HCT116 (cell line): ENCODE results near the gene RPH3AL. TPM values are rescaled to one million over a fixed set of nuclear protein-coding genes. Genes with fewer than 3 reads are reported as not detected.

ENCODE experiments used
- ATAC-seq: fragments of 200-7000 bp; cut with Tn5 transposase; 2 replicates; pipeline ENCODE4 v1.9.1; 2020; ENCODE audit warnings: mild to moderate bottlenecking, moderate library complexity
- BruUV-seq: library from RNA; stranded (reverse); fragments of 400-500 nt; replicated peaks from 2 replicates; lab custom pipeline; 2021; lab: Mats Ljungman, UMichigan
- CTCF ChIA-PET: fragments of 300-600 bp; sonication (Branson Sonifier 250); formaldehyde crosslinking; loops from one replicate; lab custom pipeline; 2021; ENCODE audit warnings: antibody characterized with exemption; lab: Charles Lee
- POLR2A ChIA-PET: fragments of 300-600, 350-600 bp; sonication (Branson Sonifier 250); formaldehyde crosslinking; loops from one replicate; lab custom pipeline; 2021; ENCODE audit warnings: antibody characterized with exemption; lab: Charles Lee
- RAD21 ChIA-PET, 2 experiments: fragments of 300-600 bp; sonication (Branson Sonifier 250); formaldehyde crosslinking; loops; one replicate each; lab custom pipeline; 2023; ENCODE audit warnings: low total read pairs in 2 of 2; ENCODE audit not compliant: uncharacterized antibody in 2 of 2, unreplicated experiment in 2 of 2, low non-redundant PET in 1 of 2; lab: Charles Lee
- DNase-seq: peaks from one replicate; pipeline ENCODE4 v3.0.0-alpha.2; 2010; ENCODE audit warnings: low read depth, low spot score
- H2AFZ ChIP-seq: fragments of 200-600 bp; shearing (Covaris generic), sonication (generic); 2 replicates; pipeline ENCODE4 v1.6.1; 2017; ENCODE audit warnings: low read depth, mixed run types, mixed read lengths, antibody characterized with exemption, low read length; ENCODE audit not compliant: poor library complexity, severe bottlenecking
- H3K27ac ChIP-seq: 2 replicates; pipeline ENCODE4 v1.5.1; 2012; ENCODE audit warnings: low read depth, low read length
- H3K27me3 ChIP-seq: fragments of 200-600 bp; sonication (generic); 2 replicates; pipeline ENCODE4 v1.6.1; 2016; ENCODE audit warnings: mixed run types, low read length, mixed read lengths; ENCODE audit not compliant: insufficient read depth
- H3K36me3 ChIP-seq, 2 experiments: fragments of 200-500 bp in 1 of 2; fragments of 200-600 bp in 1 of 2; sonication (Bioruptor generic) in 1 of 2; sonication (generic) in 1 of 2; 2 replicates each; pipeline versions ENCODE4 v1.5.1 to v1.6.1; 2014 to 2016; ENCODE audit warnings: low read length in 2 of 2, inconsistent platforms in 1 of 2, mixed read lengths in 1 of 2, mixed run types in 1 of 2; ENCODE audit not compliant: insufficient read depth in 2 of 2, control insufficient read depth in 1 of 2
- H3K4me1 ChIP-seq, 2 experiments: fragments of 200-600 bp in 1 of 2; sonication (generic) in 1 of 2; 2 replicates each; pipeline versions ENCODE4 v1.5.1 to v1.6.1; 2012 to 2017; ENCODE audit warnings: low read length in 2 of 2, inconsistent platforms in 1 of 2, mild to moderate bottlenecking in 1 of 2, mixed read lengths in 1 of 2, mixed run types in 1 of 2, moderate library complexity in 1 of 2; ENCODE audit not compliant: insufficient read depth in 2 of 2, control insufficient read depth in 1 of 2
- H3K4me2 ChIP-seq: fragments of 200-600 bp; sonication (generic); 2 replicates; pipeline ENCODE4 v1.6.1; 2017; ENCODE audit warnings: mixed run types, low read length, mixed read lengths
- H3K4me3 ChIP-seq, 2 experiments: fragments of 200-600 bp in 1 of 2; sonication (generic) in 1 of 2; replicated peaks in 1 of 2; 2 replicates each; pipeline ENCODE4 v1.5.1; 2011 to 2016; ENCODE audit warnings: low read length in 2 of 2, control low read depth in 1 of 2, low read depth in 1 of 2, mild to moderate bottlenecking in 1 of 2, mixed read lengths in 1 of 2, mixed run types in 1 of 2
- H3K79me2 ChIP-seq: fragments of 200-600 bp; sonication (generic); 2 replicates; pipeline ENCODE4 v1.6.1; 2017; ENCODE audit warnings: mild to moderate bottlenecking, mixed run types, low read length, moderate library complexity, mixed read lengths; ENCODE audit not compliant: insufficient read depth
- H3K9ac ChIP-seq: fragments of 200-600 bp; sonication (generic); 2 replicates; pipeline ENCODE4 v1.6.1; 2016; ENCODE audit warnings: low read length, mixed read lengths
- H3K9me2 ChIP-seq: fragments of 200-600 bp; sonication (generic), shearing (Covaris generic); 2 replicates; pipeline ENCODE4 v1.6.1; 2017; ENCODE audit warnings: mixed run types, mild to moderate bottlenecking, moderate library complexity; ENCODE audit not compliant: insufficient read depth
- H3K9me3 ChIP-seq, 2 experiments: fragments of 200-500 bp in 1 of 2; fragments of 200-600 bp in 1 of 2; sonication (Bioruptor generic) in 1 of 2; sonication (generic) in 1 of 2; 2 replicates each; pipeline ENCODE4 v1.6.1; 2014 to 2017; ENCODE audit warnings: low read length in 2 of 2, mixed read lengths in 2 of 2, inconsistent platforms in 1 of 2, low read depth in 1 of 2, mild to moderate bottlenecking in 1 of 2, mixed run types in 1 of 2, moderate library complexity in 1 of 2; ENCODE audit not compliant: control insufficient read depth in 1 of 2, insufficient read depth in 1 of 2
- H4K20me1 ChIP-seq: fragments of 200-600 bp; sonication (generic), shearing (Covaris generic); 2 replicates; pipeline ENCODE4 v1.6.1; 2017; ENCODE audit warnings: mixed run types, mild to moderate bottlenecking, moderate library complexity; ENCODE audit not compliant: insufficient read depth
- CBX3 ChIP-seq: IDR thresholded peaks from 2 replicates; pipeline ENCODE4 v1.6.1; 2012; ENCODE audit warnings: low read depth
- CEBPB ChIP-seq: IDR thresholded peaks from 2 replicates; pipeline ENCODE4 v1.6.1; 2012; ENCODE audit warnings: low read depth
- CTCF ChIP-seq, 3 experiments: fragments of 200-600 bp in 1 of 3; sonication (generic) in 1 of 3; IDR thresholded peaks in 2 of 3; conservative IDR thresholded peaks in 1 of 3; 2 replicates each; pipeline ENCODE4 v1.5.1; 2012 to 2017; ENCODE audit warnings: low read depth in 2 of 3, low read length in 2 of 3, antibody characterized with exemption in 1 of 3, borderline replicate concordance in 1 of 3, control low read depth in 1 of 3, mild to moderate bottlenecking in 1 of 3, mixed read lengths in 1 of 3, mixed run types in 1 of 3, moderate library complexity in 1 of 3; ENCODE audit not compliant: insufficient read depth in 1 of 3
- EGR1 ChIP-seq: IDR thresholded peaks from 2 replicates; pipeline ENCODE4 v1.6.1; 2012; ENCODE audit warnings: low read depth
- ELF1 ChIP-seq: IDR thresholded peaks from 2 replicates; pipeline ENCODE4 v1.6.1; 2012; ENCODE audit warnings: low read depth, borderline replicate concordance
- FOSL1 ChIP-seq: IDR thresholded peaks from 2 replicates; pipeline ENCODE4 v1.6.1; 2012; ENCODE audit warnings: low read depth
- JUND ChIP-seq: IDR thresholded peaks from 2 replicates; pipeline ENCODE4 v1.6.1; 2012
- MAX ChIP-seq: IDR thresholded peaks from 2 replicates; pipeline ENCODE4 v1.6.1; 2012
- POLR2AphosphoS5 ChIP-seq: IDR thresholded peaks from 2 replicates; pipeline ENCODE4 v1.6.1; 2011; ENCODE audit warnings: mild to moderate bottlenecking, low read depth, low read length, moderate library complexity
- SIN3A ChIP-seq: IDR thresholded peaks from 2 replicates; pipeline ENCODE4 v1.6.1; 2012; ENCODE audit warnings: low read depth
- SP1 ChIP-seq: IDR thresholded peaks from 2 replicates; pipeline ENCODE4 v1.6.1; 2012; ENCODE audit warnings: low read depth
- YY1 ChIP-seq: IDR thresholded peaks from 2 replicates; pipeline ENCODE4 v1.6.1; 2011; ENCODE audit warnings: low read length, low read depth, moderate library complexity, mild to moderate bottlenecking; ENCODE audit not compliant: insufficient replicate concordance; ENCODE audit errors: extremely low read depth
- ZFX ChIP-seq: fragments of 450-650 bp; IDR thresholded peaks from 2 replicates; pipeline ENCODE4 v1.6.1; 2017
- ZNF274 ChIP-seq: fragments of 200-500 bp; sonication (Bioruptor generic); IDR thresholded peaks from 2 replicates; pipeline ENCODE4 v1.6.1; 2014; ENCODE audit warnings: mild to moderate bottlenecking, low read depth, low read length, inconsistent platforms
- intact Hi-C: fragments of 100-400 bp; cut with micrococcal nuclease; formaldehyde crosslinking; loops from 2 replicates; pipeline ENCODE4 v1.10.0; 2022
- total RNA-seq: library from RNA; stranded (reverse); gene quantifications from one replicate; pipeline ENCODE4 v1.2.1, GENCODE V29; 2021; ENCODE audit not compliant: unreplicated experiment

Gene RPH3AL
- total RNA-seq, 1 experiment from 2014 or later, result 17.0 TPM

GRCh38 chr17:260944-261343, 91.7 kb downstream of the RPH3AL start:
- no peak overlapping the region for H3K4me2 ChIP-seq
- H3K4me1 ChIP-seq, result no peaks in the 10 kb centered on the region
- H3K27me3 ChIP-seq, result no peaks in the 10 kb centered on the region
- no peaks in the 10 kb centered on the region for H3K79me2 ChIP-seq
- H3K36me3 ChIP-seq, result peaks cover 0 to 7% of the 10 kb centered on the region in 2 experiments; a peak in 1 of 4 replicates
- ATAC-seq, result no peak
- TF ChIP-seq YY1, result no peak
- TF ChIP-seq JUND, result no peak
- TF ChIP-seq CBX3, result no peak
- TF ChIP-seq SP1, result no peak
- TF ChIP-seq ZNF274, result no peak
- no peak for TF ChIP-seq FOSL1
- no peak for TF ChIP-seq ZFX
- no peak for TF ChIP-seq SIN3A
- TF ChIP-seq POLR2AphosphoS5, result no peak
- TF ChIP-seq ELF1, result no peak
- TF ChIP-seq CTCF (IDR thresholded peaks at IDR 0.05 in 2 of 3, conservative IDR thresholded peaks at IDR 0.05 in 1 of 3; ENCODE audit: borderline replicate concordance in 1 of 3, insufficient read depth in 1 of 3, low read depth in 2 of 3, low read length in 2 of 3), result no peak
- no peak for TF ChIP-seq EGR1
- TF ChIP-seq MAX, result no peak
- no peak for TF ChIP-seq CEBPB
- TF ChIP-seq, all 23 proteins: peak for 0
- Histone ChIP-seq H3K4me3 (no peak overlapping the region), H3K27ac (no peak overlapping the region), H3K9ac (no peak overlapping the region), H4K20me1 (no peaks in the 10 kb centered on the region), H3K9me3 (no peaks in the 10 kb centered on the region; a peak in 1 of 4 replicates), H2AFZ (no peak overlapping the region), H3K9me2 (no peaks in the 10 kb centered on the region)
- ChIA-PET RAD21 (no interaction called here), POLR2A (no interaction called here), CTCF (no interaction called here)
- intact Hi-C loops, result no loop called here
- DNase-seq, result no peak
- BruUV-seq, result no TSS peak
